HG02623 (cell line): ENCODE measurements around the gene RASSF1.

Source experiments
- ATAC-seq: cut with Tn5 transposase; IDR thresholded peaks from one replicate; pipeline ENCODE4 v1.9.1; 2021; ENCODE audit warnings: moderate library complexity; ENCODE audit not compliant: unreplicated experiment

The RASSF1 gene

GRCh38 chr3:50369012-50369670 lies 28.5 kb upstream of the RASSF1 start:
- no peak for ATAC-seq

GRCh38 chr3:50365842-50366220 lies 25.2 kb upstream of the RASSF1 start:
- ATAC-seq = no peak

- ATAC-seq = peak; percentile 91
Observed at GRCh38 chr3:50365080-50365841, 24.6 kb upstream of the RASSF1 start.

- ATAC-seq = no peak
Observed at GRCh38 chr3:50364573-50365079, 24.0 kb upstream of the RASSF1 start.

- peak; percentile 4 for ATAC-seq
Observed at GRCh38 chr3:50359760-50360110, 19.1 kb upstream of the RASSF1 start.

- peak; percentile 99 for ATAC-seq
Observed at GRCh38 chr3:50358911-50359759, 18.5 kb upstream of the RASSF1 start, which contains the start of gene TMEM115. Gene TMEM115, minus strand, starts transcription at chr3:50359521. Its CDS starts 458 bp downstream, at chr3:50359063.

- ATAC-seq = no peak
Observed at GRCh38 chr3:50358355-50358910, 17.8 kb upstream of the RASSF1 start.

GRCh38 chr3:50357481-50357880 lies 16.8 kb upstream of the RASSF1 start:
- ATAC-seq = no peak

GRCh38 chr3:50356553-50356952 lies 15.9 kb upstream of the RASSF1 start:
- ATAC-seq = no peak

GRCh38 chr3:50355829-50356552 lies 15.4 kb upstream of the RASSF1 start:
- no peak for ATAC-seq

- no peak for ATAC-seq
Observed at GRCh38 chr3:50354850-50355249, 14.2 kb upstream of the RASSF1 start.

GRCh38 chr3:50354186-50354764 lies 13.6 kb upstream of the RASSF1 start:
- no peak for ATAC-seq

GRCh38 chr3:50353245-50354004 lies 12.8 kb upstream of the RASSF1 start:
- no peak for ATAC-seq

GRCh38 chr3:50352781-50353180 lies 12.1 kb upstream of the RASSF1 start:
- ATAC-seq = no peak

GRCh38 chr3:50351323-50351697 lies 10.7 kb upstream of the RASSF1 start:
- ATAC-seq = no peak

GRCh38 chr3:50350527-50351322 lies 10.1 kb upstream of the RASSF1 start, which contains the start of the genes CYB561D2 and NPRL2:
Gene CYB561D2, plus strand, starts transcription at chr3:50350862. Its CDS starts 572 bp downstream, at chr3:50351434.
Gene NPRL2, minus strand, starts transcription at chr3:50350775. Its CDS starts 123 bp downstream, at chr3:50350652.
- peak; percentile 90 for ATAC-seq

GRCh38 chr3:50350213-50350526 lies 9.5 kb upstream of the RASSF1 start:
- ATAC-seq = no peak

GRCh38 chr3:50347187-50347813 lies 6.7 kb upstream of the RASSF1 start:
- ATAC-seq = no peak
